Activated T-cell treated with anti-CD3 and anti-CD28 coated beads, Interleukin-2, amount 50 U/mL, for 1 hour (primary cell): ENCODE results near the gene FBRS.
"Not testable (repeated sequence)": the region's sequence is repeated elsewhere in the genome, so short reads cannot be mapped to it uniquely, and the experiment has no call there.

Experiments used
- DNase-seq: peaks from one replicate; pipeline ENCODE4 v3.0.0-alpha.2; 2020

FBRS gene

DNA sequence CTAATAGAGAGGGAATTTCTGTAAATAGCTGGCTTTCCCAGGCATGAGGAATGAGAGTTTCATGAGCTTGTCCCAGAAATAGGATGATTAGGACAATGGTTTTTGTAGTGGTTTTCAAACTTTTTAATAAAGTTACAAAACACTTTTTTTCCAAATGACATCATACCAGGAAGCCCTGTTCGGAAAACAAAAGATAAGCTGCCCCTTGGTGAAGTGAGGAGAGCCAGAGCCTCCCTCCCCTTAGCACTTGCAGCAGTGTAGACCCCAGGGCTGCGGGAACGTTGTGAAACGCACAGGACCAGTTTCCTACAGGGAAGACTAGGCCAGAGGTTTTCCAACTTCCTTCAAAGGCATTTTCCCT is 7.6 kb downstream of the FBRS start:
- no peak for DNase-seq

DNA sequence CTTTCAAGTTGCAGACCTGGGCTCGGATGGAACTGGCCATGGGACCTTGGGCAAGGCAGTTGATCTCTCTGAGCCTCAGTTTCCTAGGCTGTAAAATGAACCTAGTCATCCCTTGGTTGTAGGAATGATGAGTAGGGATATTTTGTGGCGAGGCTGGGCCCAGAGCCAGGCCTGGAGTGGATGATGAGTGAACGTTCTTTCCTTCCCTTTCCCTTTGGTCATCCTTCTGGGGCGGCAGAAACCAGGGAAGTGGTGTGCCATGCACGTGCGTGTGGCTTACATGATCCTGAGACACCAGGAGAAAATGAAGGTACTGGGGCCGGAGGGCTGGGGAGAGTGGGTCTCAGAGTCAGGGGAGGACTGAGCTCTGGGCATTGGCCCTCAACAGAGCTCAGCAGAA is 8.4 kb downstream of the FBRS start:
- no peak for DNase-seq

DNA sequence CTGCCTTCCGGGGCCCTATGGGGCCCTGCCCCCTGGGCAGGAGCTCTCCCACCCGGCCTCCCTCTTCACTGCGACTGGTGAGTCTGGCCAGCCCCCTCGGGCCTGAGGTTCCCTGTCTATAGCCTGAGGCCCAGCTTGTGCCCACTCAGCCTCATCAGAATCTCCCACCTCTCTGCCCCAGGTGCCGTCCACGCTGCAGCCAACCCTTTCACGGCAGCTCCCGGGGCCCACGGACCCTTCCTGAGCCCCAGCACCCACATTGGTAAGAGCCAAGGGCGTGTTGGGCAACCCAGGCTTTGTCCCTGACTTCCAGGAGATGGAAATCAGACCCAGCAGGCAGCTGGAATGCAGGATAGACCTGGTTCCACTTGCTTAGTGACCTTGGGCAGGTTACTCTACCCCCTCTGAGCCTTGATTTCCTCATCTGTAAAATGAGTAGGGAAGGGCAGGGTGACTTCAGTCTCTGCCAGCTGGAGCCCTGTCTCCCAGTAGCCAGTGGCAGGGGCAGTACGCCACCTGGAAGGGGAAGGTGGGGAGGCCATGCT is 9.2 kb downstream of the FBRS start:
- DNase-seq: no peak

DNA sequence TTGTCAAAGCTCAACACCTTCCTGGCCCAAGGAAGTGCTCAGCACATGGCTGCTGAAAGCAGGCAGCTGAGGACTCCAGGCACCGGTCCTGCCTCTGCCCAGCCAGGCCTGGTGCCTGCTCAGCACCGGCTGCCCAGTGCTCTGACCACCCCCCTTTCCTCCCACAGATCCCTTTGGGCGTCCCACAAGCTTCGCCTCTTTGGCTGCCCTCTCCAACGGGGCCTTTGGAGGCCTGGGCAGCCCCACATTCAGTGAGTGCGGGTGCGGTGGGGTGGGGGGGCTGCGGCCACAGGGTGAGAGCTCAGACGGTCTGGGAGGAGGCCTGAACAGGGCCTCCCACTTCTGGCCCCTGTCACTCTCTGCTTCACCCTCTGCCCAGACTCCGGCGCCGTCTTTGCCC is 10.2 kb downstream of the FBRS start:
- DNase-seq: no peak

DNA sequence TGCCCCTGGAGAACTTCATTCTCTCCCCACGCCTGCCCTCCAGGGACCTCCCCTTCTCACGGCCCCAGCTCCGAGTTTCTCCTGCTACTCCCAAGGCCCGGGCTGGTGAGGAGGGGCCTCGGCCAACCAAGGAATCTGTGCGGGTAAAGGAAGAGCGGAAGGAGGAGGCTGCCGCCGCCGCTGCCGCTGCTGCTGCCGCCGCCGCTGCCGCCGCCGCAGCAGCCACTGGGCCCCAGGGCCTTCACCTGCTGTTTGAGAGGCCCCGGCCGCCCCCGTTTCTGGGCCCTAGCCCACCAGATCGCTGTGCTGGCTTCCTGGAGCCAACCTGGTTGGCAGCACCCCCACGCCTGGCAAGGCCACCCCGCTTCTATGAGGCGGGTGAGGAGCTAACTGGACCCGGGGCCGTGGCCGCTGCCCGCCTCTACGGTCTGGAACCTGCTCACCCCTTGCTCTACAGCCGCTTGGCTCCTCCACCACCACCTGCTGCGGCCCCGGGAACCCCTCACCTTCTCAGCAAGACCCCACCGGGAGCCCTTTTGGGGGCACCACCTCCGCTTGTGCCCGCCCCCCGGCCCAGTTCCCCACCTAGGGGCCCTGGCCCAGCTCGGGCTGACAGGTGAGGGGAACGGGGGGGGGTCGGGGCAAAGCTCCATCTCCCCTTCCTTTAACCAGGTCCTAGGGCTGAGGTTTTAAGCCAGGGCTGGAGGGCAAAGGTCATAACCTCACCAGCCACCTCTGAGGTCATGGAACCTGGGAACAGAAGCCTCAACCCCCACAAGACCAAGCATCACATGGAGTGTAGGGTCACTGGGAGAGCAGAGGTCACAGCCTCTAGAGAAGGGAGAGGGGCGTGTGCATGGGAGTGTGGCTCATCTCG is 11.0 kb downstream of the FBRS start:
- DNase-seq: no peak

DNA sequence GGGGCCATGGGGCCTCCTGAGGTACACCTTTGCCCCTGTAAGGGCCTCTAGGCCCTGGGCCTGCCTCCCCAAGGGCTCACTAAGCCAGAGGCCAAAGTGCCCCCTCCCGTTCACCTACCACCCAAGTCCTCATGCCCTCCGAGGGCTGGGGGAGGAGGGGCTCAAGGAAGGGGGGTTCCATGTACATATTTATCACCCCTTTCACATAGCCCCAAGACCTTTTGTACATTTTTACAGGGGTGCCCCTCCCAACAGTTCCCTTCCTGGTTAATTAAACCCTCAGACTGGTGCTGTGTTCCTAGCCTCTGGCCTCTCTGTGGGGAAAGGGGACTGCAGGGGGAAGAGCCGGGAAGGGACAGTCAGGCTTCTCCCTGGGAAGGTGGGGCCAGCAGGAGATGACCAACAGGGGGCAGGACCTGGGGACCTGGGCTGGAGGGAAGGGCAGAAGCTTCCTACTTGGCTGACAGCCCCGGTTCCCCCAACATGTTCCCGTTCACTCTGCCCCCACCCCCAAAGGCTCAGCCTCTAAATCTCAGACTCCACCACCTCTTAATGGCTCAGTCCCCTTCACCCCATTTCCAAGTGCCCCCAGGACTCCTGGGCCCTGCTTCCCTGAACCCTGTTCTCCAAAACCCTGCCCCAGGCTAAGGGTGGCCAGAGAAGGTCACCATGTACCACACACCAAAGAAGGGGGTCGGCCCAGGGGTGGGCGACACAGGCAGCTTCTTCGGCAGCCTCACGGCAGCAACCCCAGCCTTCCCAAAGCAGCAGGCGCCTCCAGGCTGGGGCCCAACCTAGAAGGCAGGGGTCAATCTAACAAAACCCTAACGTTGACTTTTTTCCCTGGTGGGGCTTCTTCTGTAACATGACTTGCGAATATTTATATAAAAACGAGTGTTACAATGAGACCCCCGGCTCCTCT is 11.9 kb downstream of the FBRS start:
- no peak for DNase-seq

DNA sequence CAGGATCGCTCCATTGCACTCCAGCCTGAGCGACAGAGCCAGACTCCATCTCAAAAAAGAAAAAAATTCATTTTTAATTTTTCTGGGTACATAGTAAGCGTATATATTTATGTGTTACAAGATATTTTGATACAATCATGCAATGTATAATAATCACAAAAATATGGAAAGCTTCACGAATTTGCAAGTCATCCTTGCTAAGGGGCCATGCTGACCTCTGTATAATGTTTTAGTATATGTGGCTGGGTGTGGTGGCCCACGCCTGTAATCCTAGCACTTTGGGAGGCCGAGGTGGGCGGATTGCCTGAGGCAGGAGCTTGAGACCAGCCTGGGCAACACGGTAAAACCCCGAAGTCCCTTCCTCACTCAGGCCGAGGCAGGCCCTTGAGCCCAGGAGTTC is 16.9 kb downstream of the FBRS start:
- no peak for DNase-seq

DNA sequence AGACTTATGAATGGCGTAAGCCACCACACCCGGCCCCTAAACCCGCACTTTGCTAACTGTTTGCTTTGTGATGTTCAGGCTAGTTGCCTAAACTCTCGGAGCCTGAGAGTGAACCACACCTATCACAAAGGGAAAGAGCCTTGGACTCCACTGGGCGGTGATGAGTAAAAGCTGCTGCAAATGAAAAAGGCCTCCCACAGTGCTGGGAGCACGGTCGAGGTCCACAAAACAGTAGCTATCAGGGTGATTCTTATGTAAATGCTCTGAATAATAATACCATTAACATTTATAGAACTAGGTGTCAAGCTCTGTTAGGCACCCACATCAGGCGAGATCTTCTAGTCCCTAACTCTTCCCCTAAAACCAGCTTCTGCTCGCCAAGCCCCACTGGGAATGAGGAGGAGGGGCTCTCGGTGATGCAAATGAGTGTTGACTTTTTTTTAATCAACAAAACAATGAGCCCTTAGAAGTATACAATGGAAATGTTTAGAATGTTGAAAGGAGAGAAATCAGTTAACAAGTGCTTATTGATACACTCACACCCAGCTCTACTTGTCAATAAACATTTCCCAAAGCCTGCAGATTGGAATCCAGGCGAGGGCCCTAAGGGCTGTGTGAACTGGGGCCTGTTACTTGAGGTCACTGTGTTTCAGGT is 19.8 kb downstream of the FBRS start:
- no peak for DNase-seq

DNA sequence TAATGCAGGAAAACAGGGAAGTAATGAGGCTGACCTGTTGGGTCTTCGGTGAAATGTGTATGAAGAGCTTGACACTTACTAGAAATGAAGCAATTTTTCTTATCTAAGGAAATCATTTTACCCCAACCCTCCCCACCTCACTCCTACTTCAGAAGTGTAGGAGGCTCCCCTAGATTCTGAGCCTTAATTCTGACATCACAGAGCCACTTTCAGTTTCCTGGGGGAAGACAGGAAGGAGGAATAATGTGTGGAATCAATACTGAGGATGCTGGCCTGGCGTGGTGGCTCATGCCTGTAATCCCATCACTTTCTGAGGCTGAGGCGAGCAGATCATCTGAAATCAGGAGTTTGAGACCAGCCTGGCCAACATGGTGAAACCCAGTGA is 20.3 kb downstream of the FBRS start:
- no peak for DNase-seq

DNA sequence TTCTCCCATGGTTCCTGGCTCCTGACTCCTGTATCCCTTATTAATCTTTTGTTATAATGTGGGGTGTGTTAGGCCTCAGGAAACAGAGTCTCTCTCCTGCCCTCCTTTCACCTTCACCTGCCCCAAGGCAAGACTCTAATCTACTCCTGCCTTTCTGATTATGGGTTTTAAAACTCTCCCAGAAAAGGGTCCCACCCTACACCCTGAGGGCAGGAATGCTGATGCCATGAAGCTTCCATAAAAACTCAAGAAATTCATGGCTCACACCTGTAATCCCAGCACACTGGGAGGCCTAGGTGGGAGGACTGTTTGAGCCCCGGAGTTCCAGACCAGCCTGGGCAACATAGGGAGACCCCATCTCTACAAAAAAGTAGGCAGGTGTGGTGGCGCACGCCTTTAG is 22.1 kb downstream of the FBRS start:
- no peak for DNase-seq

DNA sequence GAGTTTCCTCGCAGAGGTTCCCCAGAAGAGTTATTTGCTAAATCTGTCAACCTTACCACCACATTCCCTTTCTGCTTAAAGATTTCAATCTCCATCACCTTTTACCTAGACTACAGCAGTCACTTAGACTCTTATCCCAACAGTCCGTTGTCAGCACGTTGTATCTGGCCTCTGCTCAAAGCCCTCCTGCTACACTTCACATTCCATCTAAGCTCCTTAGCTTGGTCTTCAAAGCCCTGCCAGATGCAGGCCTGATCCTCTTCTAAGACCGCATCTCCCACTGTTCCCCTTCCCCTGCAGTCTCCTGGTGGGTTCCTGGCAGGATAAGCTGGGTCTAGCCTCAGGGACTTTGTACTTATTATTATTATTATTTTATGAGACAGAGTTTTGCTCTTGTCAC is 30.5 kb downstream of the FBRS start:
- DNase-seq: no peak

DNA sequence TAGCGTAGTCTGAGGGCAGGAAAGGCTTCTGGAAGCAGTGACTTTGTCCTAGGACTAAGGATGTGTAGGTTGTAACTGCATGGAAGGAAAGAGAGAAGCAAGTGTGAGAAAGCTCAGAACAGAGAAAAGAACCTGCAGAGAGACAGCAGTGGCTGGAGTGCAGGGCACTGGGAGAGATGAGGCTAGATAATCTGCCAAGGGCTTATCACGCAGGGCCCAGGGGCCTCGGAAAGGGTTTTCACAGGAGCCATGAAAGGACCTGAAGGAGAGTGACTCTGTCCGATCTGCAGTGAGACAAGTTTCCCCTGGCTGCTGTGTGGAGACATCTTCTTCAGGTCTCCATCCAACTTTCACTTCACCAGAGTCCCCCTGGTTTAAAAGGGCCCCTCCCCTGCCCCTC is 33.7 kb downstream of the FBRS start:
- DNase-seq: no peak

DNA sequence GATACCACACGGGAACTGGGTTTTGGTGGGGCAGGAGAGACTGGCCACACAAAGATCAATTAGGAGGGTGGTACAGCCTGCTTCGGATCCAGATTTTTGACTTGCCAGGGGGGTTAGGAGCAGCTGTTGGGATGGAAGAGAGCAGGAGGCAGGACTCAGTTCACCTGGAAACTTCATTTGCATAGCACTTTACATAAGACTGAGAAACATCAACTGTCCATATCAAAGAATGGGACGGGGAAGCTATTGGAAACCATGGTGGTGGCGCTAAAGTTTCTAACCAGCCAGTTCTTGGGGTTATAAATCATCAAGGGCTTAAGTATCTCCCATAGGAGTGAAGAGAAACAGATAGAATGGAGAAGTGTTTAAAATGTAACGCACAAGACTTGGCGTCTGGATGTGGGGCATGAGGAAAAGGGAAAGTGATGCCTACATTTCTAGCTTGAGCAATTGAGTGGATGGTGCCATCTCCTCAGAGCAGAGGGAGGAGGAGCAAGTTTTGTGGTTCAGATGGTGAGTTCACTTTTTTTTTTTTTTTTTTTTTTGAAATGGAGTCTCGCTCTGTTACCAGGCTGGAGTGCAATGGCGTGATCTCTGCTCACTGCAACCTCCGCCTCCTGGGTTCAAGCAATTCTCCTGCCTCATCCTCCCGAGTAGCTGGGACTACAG is 34.3 kb downstream of the FBRS start:
- DNase-seq: no peak

DNA sequence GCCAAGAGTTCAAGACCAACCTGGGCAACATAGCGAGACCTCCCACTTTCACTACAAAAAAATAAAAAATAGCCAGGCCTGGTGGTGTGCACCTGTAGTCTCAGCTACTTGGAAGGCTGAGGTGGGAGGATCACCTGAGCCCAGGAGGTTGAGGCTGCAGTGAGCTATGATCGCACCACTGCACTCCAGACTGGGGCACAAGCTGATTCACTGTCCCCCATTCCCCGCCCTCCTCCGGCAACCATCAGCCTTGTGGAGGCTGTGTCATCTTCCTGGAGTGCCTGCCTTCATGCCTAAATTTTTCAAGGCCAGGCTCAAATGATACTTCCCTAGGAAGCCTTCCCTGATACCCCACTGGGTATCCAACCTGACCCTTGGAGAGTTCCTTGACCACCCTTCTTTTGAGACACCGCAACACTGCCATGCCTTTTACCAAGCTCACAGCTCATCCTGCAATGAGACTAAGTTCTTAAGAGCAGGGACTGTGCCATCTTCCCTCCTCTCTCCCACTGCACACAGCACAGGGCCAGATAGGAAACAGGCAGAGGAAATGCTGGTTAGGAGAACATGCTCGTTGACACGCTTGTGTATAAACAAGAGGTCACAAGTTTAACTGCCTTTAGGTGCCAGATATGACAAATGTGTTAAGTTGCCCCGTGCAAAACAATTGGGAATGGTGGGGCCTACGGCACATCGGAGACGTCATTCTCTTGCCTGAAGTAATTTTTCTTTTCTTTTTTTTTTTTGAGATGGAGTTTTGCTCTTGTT is 36.9 kb downstream of the FBRS start:
- DNase-seq: no peak

DNA sequence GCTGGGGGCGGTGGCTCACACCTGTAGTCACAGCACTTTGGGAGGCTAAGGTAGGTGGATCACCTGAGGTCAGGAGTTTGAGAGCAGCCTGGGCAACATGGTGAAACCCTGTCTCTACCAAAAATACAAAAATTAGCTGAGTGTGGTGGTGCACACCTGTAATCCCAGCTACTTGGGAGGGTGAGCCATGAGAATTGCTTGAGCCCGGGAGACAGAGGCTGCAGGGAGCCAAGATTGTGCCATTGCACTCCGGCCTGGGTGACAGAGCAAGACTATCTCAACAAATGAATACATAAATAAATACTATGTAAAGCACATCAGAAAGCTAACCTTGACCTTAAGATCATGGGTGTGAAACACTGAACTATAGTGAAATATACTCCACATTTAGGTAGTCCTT is 38.4 kb downstream of the FBRS start:
- DNase-seq: not testable (repeated sequence)

DNA sequence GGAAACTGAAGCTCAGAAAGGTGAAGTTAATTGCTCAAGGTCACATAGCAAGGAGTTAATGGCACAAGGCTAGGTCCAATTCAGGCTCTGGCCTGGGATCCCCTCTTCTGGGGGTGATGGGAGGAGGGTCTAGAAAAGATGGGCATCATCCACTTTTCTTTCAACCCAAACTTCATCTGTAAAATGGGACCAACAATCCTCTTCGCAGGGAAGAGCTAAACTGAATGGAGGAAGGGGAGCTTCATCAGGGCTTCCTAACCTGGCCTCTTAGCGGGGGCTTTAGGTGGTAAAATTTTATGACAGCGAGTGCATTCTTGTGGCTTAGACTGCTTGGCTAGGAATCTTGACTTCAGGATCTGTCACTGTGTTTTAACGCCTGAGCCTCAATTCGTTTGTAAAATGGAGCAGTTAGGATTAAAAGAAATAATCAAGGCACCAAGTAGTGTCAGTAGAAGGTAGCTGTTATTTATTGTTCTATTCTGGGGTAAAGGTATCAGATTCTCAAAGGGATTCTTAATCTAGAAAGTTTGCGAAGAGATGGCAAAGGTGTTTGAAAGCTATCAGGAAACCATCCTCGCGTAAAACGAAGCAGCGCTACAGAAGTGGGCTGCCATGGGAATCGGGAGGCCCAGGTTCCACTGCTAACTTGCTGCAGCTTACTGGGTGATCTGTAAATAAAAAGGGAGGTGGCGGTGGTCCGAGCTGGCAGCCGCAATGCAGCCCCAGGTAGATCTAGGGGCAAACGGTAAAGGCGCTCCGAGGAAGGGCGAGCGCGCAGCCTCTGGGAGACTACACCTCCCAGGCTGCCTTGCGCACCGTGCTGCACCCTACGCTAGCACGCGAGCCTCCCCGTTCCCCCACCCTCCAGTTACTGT is 39.3 kb downstream of the FBRS start:
- DNase-seq: no peak

DNA sequence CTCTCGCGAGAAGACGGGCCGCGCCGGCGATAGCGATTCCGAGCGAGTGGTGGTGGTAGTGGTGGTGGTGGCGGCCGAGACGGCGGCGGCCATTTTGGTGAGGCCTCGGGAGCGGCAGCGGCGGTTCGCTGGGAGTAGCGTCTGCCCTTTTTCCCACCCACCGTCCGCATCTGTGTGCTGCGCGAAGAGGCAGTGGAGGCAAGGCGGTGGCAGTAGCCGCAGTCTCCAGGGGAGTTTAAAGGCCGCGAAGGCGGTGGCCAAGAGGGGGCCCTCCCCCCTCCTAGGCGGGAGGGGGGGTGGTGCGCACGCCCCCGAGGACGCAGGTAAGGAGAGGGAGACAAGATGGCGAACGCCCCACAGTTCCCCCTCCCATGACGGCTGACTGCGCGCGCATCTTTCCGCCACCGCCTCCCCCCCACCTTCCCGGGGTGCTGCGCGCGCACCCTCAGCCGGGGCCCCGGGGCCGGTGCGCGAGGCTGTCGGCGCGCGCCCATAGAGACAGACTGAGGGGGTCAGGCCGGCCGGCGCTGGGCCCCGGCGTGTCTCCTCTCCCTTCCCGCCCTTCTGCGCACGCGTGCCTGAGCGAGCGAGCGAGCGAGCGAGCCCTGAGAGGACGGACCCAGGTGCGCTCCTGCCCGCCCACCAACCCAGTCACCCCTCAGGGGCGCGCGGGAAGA is 40.0 kb downstream of the FBRS start:
- peak; percentile 97 for DNase-seq

DNA sequence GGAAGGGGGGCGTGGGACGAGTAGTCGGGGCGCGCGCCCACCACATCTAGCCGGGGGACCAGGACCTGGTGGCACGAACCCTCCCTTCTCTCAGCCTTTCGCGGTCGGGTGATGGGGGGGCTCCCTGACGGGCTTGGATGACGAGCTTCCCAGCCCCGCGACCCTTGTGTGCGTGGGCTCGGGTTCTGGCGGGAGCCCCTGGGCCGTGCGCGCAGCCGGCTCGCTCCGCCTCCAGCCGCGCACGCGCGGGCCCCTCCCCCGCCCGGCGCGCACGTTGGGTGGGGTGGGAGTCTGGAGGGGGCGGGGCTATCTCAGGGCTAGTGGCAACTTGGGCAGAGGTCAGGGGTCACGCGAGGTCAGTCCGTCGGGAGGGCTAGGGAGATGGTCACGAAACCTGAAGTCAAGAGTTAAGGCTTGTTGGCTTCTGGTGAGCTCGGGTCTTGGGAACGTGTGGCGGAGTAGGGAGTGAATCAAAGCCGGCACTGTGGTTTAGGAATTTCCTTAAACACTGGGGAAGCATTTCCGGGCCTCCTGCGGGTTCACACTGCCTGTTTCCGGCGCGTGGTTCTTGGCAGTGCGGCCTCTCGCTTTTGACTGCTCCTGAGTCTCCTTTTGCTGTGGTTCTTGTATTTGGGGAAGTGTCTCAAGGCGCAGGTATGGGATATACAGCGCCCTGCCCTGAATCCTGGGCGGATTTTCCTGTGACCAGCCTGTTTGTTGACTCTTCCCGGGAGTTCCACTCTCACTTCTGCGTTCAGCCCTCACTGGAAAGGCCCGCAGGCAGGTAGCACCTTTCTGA is 40.8 kb downstream of the FBRS start, which contains the start of gene SRCAP:
SRCAP (plus strand) TSS at position 356 of the 799 bp plus-strand sequence. CDS start 1,654 bp downstream, outside the sequence.
- DNase-seq: peak; percentile 87

DNA sequence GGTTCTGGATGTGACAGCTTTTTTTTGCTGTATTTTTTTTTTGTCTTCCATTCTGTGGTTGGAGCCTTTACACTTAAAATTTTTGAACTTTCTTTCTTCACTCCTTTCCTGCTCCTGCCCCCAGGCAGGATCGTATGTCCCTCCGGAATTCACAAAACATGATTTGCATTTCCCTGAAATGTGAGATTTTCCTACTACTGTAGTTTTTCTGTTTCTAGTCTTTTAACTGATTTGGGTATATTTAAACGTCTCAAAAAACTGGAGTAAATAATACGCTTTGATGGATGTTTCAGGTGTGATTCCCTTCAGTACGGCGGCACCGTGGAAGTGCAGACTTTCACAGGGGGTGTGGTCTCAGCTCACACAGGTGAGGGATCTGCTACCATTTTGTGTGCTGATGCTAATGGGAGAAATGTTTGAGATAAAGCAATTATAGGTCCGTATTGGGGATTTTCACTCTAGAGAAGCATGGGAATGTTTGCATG is 41.4 kb downstream of the FBRS start:
- DNase-seq: no peak
